ENCODE measurements around the gene TTYH3. TPM values are rescaled to one million over a fixed set of nuclear protein-coding genes. Genes with fewer than 3 reads are reported as not detected.

The TTYH3 gene
- total RNA-seq, 1 donor from 2014 or later = 33.9 TPM

GRCh38 chr7:2602406-2603043 lies 29.3 kb upstream of the TTYH3 start:
- no peaks in the 10 kb centered on the region for H3K27me3 ChIP-seq
- no peaks in the 10 kb centered on the region for H3K9me3 ChIP-seq
- H3K27ac ChIP-seq = no peak overlapping the region
- DNase-seq (ENCODE audit: extremely low spot score in 2 of 2) = no peak
- TF ChIP-seq CTCF (IDR thresholded peaks at IDR 0.05) (no peak), POLR2AphosphoS5 (IDR thresholded peaks at IDR 0.05; ENCODE audit: insufficient read depth in 1 of 2, low read depth in 1 of 2) (no peak), POLR2A (IDR thresholded peaks at IDR 0.05) (no peak)
- H3K4me3 ChIP-seq = no peak overlapping the region
- peaks cover 0 to 29% of the 10 kb centered on the region in 2 donors for H3K36me3 ChIP-seq
- intact Hi-C loops (cut with DNase I) = no loop called here
- peaks cover 10% of the 10 kb centered on the region for H3K4me1 ChIP-seq

- no peak for DNase-seq (ENCODE audit: extremely low spot score in 2 of 2)
- Histone ChIP-seq H3K27ac (no peak overlapping the region), H3K4me1 (peaks cover 13% of the 10 kb centered on the region), H3K9me3 (no peaks in the 10 kb centered on the region), H3K27me3 (no peaks in the 10 kb centered on the region), H3K4me3 (no peak overlapping the region), H3K36me3 (peaks cover 0 to 21% of the 10 kb centered on the region in 2 donors)
- intact Hi-C loops (cut with DNase I) = no loop called here
- TF ChIP-seq CTCF (IDR thresholded peaks at IDR 0.05) (no peak), POLR2A (IDR thresholded peaks at IDR 0.05) (no peak), POLR2AphosphoS5 (IDR thresholded peaks at IDR 0.05; ENCODE audit: insufficient read depth in 1 of 2, low read depth in 1 of 2) (no peak)
Measured at GRCh38 chr7:2603044-2603965, 28.5 kb upstream of the TTYH3 start.

- no peak for DNase-seq (ENCODE audit: extremely low spot score in 2 of 2)
- peaks cover 0 to 14% of the 10 kb centered on the region in 2 donors for H3K36me3 ChIP-seq
Measured at GRCh38 chr7:2604608-2605174, 27.1 kb upstream of the TTYH3 start.

GRCh38 chr7:2605608-2606538 lies 25.9 kb upstream of the TTYH3 start:
- no peak overlapping the region for H3K4me3 ChIP-seq
- peaks cover 0 to 4% of the 10 kb centered on the region in 2 donors for H3K36me3 ChIP-seq
- H3K27ac ChIP-seq = no peak overlapping the region
- no peaks in the 10 kb centered on the region for H3K9me3 ChIP-seq
- intact Hi-C loops (cut with DNase I) = no loop called here
- no peak for DNase-seq (ENCODE audit: extremely low spot score in 2 of 2)
- no peak for TF ChIP-seq POLR2A (IDR thresholded peaks at IDR 0.05)
- TF ChIP-seq POLR2AphosphoS5 (IDR thresholded peaks at IDR 0.05; ENCODE audit: insufficient read depth in 1 of 2, low read depth in 1 of 2) = no peak
- no peak for TF ChIP-seq CTCF (IDR thresholded peaks at IDR 0.05)
- no peaks in the 10 kb centered on the region for H3K27me3 ChIP-seq
- H3K4me1 ChIP-seq = peaks cover 15% of the 10 kb centered on the region

More at GRCh38 chr7:2604608-2605174, 27.1 kb upstream of the TTYH3 start:
- intact Hi-C loops (cut with DNase I) = no loop called here
- TF ChIP-seq POLR2AphosphoS5 (IDR thresholded peaks at IDR 0.05; ENCODE audit: insufficient read depth in 1 of 2, low read depth in 1 of 2) (no peak), CTCF (IDR thresholded peaks at IDR 0.05) (no peak), POLR2A (IDR thresholded peaks at IDR 0.05) (no peak)
- H3K27me3 ChIP-seq = no peaks in the 10 kb centered on the region
- no peaks in the 10 kb centered on the region for H3K9me3 ChIP-seq
- H3K27ac ChIP-seq = no peak overlapping the region
- H3K4me3 ChIP-seq = no peak overlapping the region
- H3K4me1 ChIP-seq = peaks cover 15% of the 10 kb centered on the region

All from vagina (tissue), 2 donors.